SK-N-SH (cell line): Measurements from ENCODE around the gene BBIP1. TPM values are rescaled to one million over a fixed set of nuclear protein-coding genes. Genes with fewer than 3 reads are reported as not detected.

Source experiments
- CTCF ChIA-PET: fragments of 300-600, 350-600 bp; formaldehyde crosslinking; extraction: SDS; loops from one replicate; lab custom pipeline; 2021; lab: Yijun Ruan, JAX
- POLR2A ChIA-PET: fragments of 350-600 bp; sonication (Branson Sonifier 250); formaldehyde crosslinking; extraction: SDS; loops from one replicate; lab custom pipeline; 2020; ENCODE audit warnings: antibody characterized with exemption, inconsistent platforms; lab: Yijun Ruan, JAX
- DNase-seq: peaks from one replicate; pipeline ENCODE4 v3.0.0; 2012
- H2AFZ ChIP-seq: fragments of 200-600 bp; sonication (generic); 2 replicates; pipeline ENCODE4 v1.8.1; 2016; ENCODE audit warnings: antibody characterized with exemption, mild to moderate bottlenecking, low read depth
- H3F3A ChIP-seq: fragments of 200-600 bp; sonication (generic); replicated peaks from 2 replicates; pipeline ENCODE3; 2016; ENCODE audit warnings: antibody characterized with exemption, mild to moderate bottlenecking; ENCODE audit not compliant: insufficient read depth
- H3K27ac ChIP-seq, 2 experiments: fragments of 200-500 bp in 1 of 2; fragments of 200-600 bp in 1 of 2; sonication (Bioruptor generic) in 1 of 2; sonication (generic), shearing (Covaris generic) in 1 of 2; 2 replicates each; pipeline versions ENCODE4 v1.5.1 to v1.6.1; 2014 to 2016; ENCODE audit warnings: low read depth in 2 of 2, inconsistent platforms in 1 of 2, low read length in 1 of 2, mild to moderate bottlenecking in 1 of 2, mixed read lengths in 1 of 2
- H3K27me3 ChIP-seq: fragments of 200-600 bp; sonication (generic), shearing (Covaris generic); 2 replicates; pipeline ENCODE4 v1.6.1; 2016; ENCODE audit warnings: mixed run types; ENCODE audit not compliant: insufficient read depth
- H3K36me3 ChIP-seq, 2 experiments: fragments of 200-500 bp in 1 of 2; fragments of 200-600 bp in 1 of 2; sonication (Bioruptor generic) in 1 of 2; sonication (generic) in 1 of 2; replicated peaks in 1 of 2; 2 replicates each; pipeline versions ENCODE3 to v1.5.1; 2014 to 2016; ENCODE audit warnings: low read length in 1 of 2, mild to moderate bottlenecking in 1 of 2; ENCODE audit not compliant: insufficient read depth in 2 of 2, control insufficient read depth in 1 of 2
- H3K4me1 ChIP-seq, 2 experiments: fragments of 200-500 bp in 1 of 2; fragments of 200-600 bp in 1 of 2; sonication (Bioruptor generic) in 1 of 2; sonication (generic), shearing (Covaris generic) in 1 of 2; 2 replicates each; pipeline versions ENCODE4 v1.5.1 to v1.6.1; 2014 to 2016; ENCODE audit warnings: low read depth in 1 of 2, low read length in 1 of 2, mixed run types in 1 of 2; ENCODE audit not compliant: insufficient read depth in 2 of 2, control insufficient read depth in 1 of 2
- H3K4me2 ChIP-seq: fragments of 200-600 bp; sonication (generic), shearing (Covaris generic); 2 replicates; pipeline ENCODE4 v1.6.1; 2017; ENCODE audit warnings: mixed run types
- H3K4me3 ChIP-seq, 2 experiments: fragments of 200-500 bp in 1 of 2; fragments of 200-600 bp in 1 of 2; sonication (Bioruptor generic) in 1 of 2; sonication (generic), shearing (Covaris generic) in 1 of 2; 2 replicates each; pipeline versions ENCODE4 v1.5.1 to v1.8.1; 2014 to 2016; ENCODE audit warnings: low read depth in 2 of 2, inconsistent platforms in 1 of 2, low read length in 1 of 2, mild to moderate bottlenecking in 1 of 2, mixed read lengths in 1 of 2, moderate library complexity in 1 of 2
- H3K79me2 ChIP-seq: fragments of 200-600 bp; sonication (generic); 2 replicates; pipeline ENCODE4 v1.8.1; 2017; ENCODE audit warnings: mild to moderate bottlenecking; ENCODE audit not compliant: insufficient read depth
- H3K9ac ChIP-seq: fragments of 200-600 bp; sonication (generic); 2 replicates; pipeline ENCODE4 v1.6.1; 2017; ENCODE audit warnings: mixed run types
- H3K9me2 ChIP-seq: fragments of 200-600 bp; sonication (generic); 2 replicates; pipeline ENCODE4 v1.6.1; 2017; ENCODE audit warnings: mixed run types
- H3K9me3 ChIP-seq: fragments of 200-600 bp; sonication (generic); 2 replicates; pipeline ENCODE4 v1.6.1; 2017; ENCODE audit warnings: mixed run types, mild to moderate bottlenecking, moderate library complexity
- H4K20me1 ChIP-seq: fragments of 200-600 bp; sonication (generic); 2 replicates; pipeline ENCODE4 v1.6.1; 2017; ENCODE audit warnings: mild to moderate bottlenecking, mixed run types; ENCODE audit not compliant: insufficient read depth
- CTCF ChIP-seq: fragments of 200-600 bp; sonication (generic); IDR thresholded peaks from 2 replicates; pipeline ENCODE4 v1.6.1; 2017; ENCODE audit warnings: antibody characterized with exemption, mild to moderate bottlenecking, moderate library complexity
- EP300 ChIP-seq, 2 experiments: IDR thresholded peaks; 2 replicates each; pipeline versions ENCODE4 v1.4.0 to v1.6.1; 2012; ENCODE audit warnings: borderline replicate concordance in 1 of 2, low read depth in 1 of 2, low read length in 1 of 2
- EZH2phosphoT487 ChIP-seq: fragments of 200-600 bp; sonication (generic); IDR thresholded peaks from 2 replicates; pipeline ENCODE4 v1.6.1; 2017; ENCODE audit warnings: low read depth, mixed run types, mild to moderate bottlenecking, antibody characterized with exemption, moderate library complexity, borderline replicate concordance
- FOXM1 ChIP-seq: IDR thresholded peaks from 2 replicates; pipeline ENCODE4 v1.4.0; 2012; ENCODE audit warnings: low read depth, mild to moderate bottlenecking
- GATA2 ChIP-seq: sonication (generic); formaldehyde crosslinking; IDR thresholded peaks from 2 replicates; pipeline ENCODE4 v1.5.0; 2020; ENCODE audit warnings: mild to moderate bottlenecking, missing genetic modification reagents
- JUND ChIP-seq: IDR thresholded peaks from 2 replicates; pipeline ENCODE4 v1.4.0; 2012
- MEF2A ChIP-seq: IDR thresholded peaks from 2 replicates; pipeline ENCODE4 v1.4.0; 2012; ENCODE audit warnings: low read depth, borderline replicate concordance
- NFIC ChIP-seq: IDR thresholded peaks from 2 replicates; pipeline ENCODE4 v1.4.0; 2012; ENCODE audit warnings: borderline replicate concordance
- NRF1 ChIP-seq: IDR thresholded peaks from 2 replicates; pipeline ENCODE4 v1.6.1; 2012; ENCODE audit warnings: low read depth, mild to moderate bottlenecking, low read length
- RAD21 ChIP-seq: IDR thresholded peaks from 2 replicates; pipeline ENCODE4 v1.6.1; 2012; ENCODE audit warnings: mild to moderate bottlenecking, low read length
- RFX5 ChIP-seq: IDR thresholded peaks from 2 replicates; pipeline ENCODE4 v1.6.1; 2012; ENCODE audit warnings: mild to moderate bottlenecking, improper control_type of control experiment, low read length
- WGBS: methylation state at CpG from one replicate; pipeline ENCODE4 v1.1.6; 2017; ENCODE audit warnings: low lambda C conversion rate; 5-methylcytosine and 5-hydroxymethylcytosine counted together
- polyA plus RNA-seq, 3 experiments: library from polyadenylated mRNA; depleted of rRNA; stranded (reverse); fragments of >200 nt; gene quantifications; 2 replicates each; pipeline ENCODE4 v1.2.3, GENCODE V29; 2012
- TF ChIP-seq, protein P1 (sequence below): IDR thresholded peaks from 2 replicates; pipeline ENCODE4 v1.4.0; 2012; ENCODE audit warnings: low read depth
- TF ChIP-seq, protein P2 (sequence below): IDR thresholded peaks from 2 replicates; pipeline ENCODE4 v1.6.1; 2012; ENCODE audit warnings: mild to moderate bottlenecking, low read depth, low read length, moderate library complexity

Gene BBIP1
- polyA plus RNA-seq, 1 of the 3 experiments (the other 2 are of a cell fraction) = 16.2 TPM

GRCh38 chr10:110861476-110861875, 57.5 kb downstream of the BBIP1 start:
- Histone ChIP-seq H3K27me3 (no peaks in the 10 kb centered on the region), H3K4me2 (no peak overlapping the region), H3K4me3 (no peak overlapping the region), H2AFZ (no peak overlapping the region), H3K36me3 (no peaks in the 10 kb centered on the region), H3F3A (no peaks in the 10 kb centered on the region), H3K79me2 (no peaks in the 10 kb centered on the region), H3K9me3 (no peaks in the 10 kb centered on the region), H3K4me1 (peaks cover 0 to 44% of the 10 kb centered on the region in 2 experiments; a peak in 2 of 4 replicates), H4K20me1 (no peaks in the 10 kb centered on the region), H3K27ac (no peak overlapping the region; a peak in 1 of 4 replicates), H3K9ac (no peak overlapping the region), H3K9me2 (no peaks in the 10 kb centered on the region)
- no peak for TF ChIP-seq CTCF
- TF ChIP-seq JUND = no peak
- no peak for TF ChIP-seq RFX5
- 79% methylated on average over 2 of the region's 2 CpGs for WGBS
- no peak for DNase-seq
- ChIA-PET CTCF (interaction anchor here (0.7 kb wide), 1 partner anchor 32 kb away, joined by 3 read pairs; no protein-coding TSS in a partner anchor), POLR2A (interaction anchor here (3.1 kb wide), 1 partner anchor 10 kb away, joined by 12 read pairs; the partner anchor contains the start of gene PDCD4)

GRCh38 chr10:110860576-110861241, 58.3 kb downstream of the BBIP1 start:
- Histone ChIP-seq H3K9ac (no peak overlapping the region), H3K9me2 (no peaks in the 10 kb centered on the region), H3K4me3 (no peak overlapping the region), H3K79me2 (no peaks in the 10 kb centered on the region), H3K4me2 (no peak overlapping the region), H3K36me3 (no peaks in the 10 kb centered on the region), H3K4me1 (peaks cover 0 to 40% of the 10 kb centered on the region in 2 experiments; a peak in 2 of 4 replicates), H3K27me3 (no peaks in the 10 kb centered on the region), H3K9me3 (no peaks in the 10 kb centered on the region), H2AFZ (peak overlapping the region; percentile 15; the same call in 1 of the 2 replicates), H3F3A (no peaks in the 10 kb centered on the region), H4K20me1 (no peaks in the 10 kb centered on the region), H3K27ac (peak overlapping the region in 1 of 2 experiments; percentile 45; a peak in 1 of 4 replicates)
- POLR2A ChIA-PET = interaction anchor here (3.1 kb wide), 1 partner anchor 11 kb away, joined by 12 read pairs; the partner anchor contains the start of gene PDCD4
- 75% methylated on average over 3 of the region's 7 CpGs for WGBS
- CTCF ChIA-PET = interaction anchor here (0.7 to 1.5 kb wide), 2 partner anchors 32 to 33 kb away, joined by 3 to 4 read pairs; no protein-coding TSS in a partner anchor
- TF ChIP-seq, protein P1, sequence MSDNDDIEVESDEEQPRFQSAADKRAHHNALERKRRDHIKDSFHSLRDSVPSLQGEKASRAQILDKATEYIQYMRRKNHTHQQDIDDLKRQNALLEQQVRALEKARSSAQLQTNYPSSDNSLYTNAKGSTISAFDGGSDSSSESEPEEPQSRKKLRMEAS = no peak
- TF ChIP-seq EZH2phosphoT487 = no peak
- no peak for TF ChIP-seq RFX5
- TF ChIP-seq RAD21 = no peak
- TF ChIP-seq, protein P2, sequence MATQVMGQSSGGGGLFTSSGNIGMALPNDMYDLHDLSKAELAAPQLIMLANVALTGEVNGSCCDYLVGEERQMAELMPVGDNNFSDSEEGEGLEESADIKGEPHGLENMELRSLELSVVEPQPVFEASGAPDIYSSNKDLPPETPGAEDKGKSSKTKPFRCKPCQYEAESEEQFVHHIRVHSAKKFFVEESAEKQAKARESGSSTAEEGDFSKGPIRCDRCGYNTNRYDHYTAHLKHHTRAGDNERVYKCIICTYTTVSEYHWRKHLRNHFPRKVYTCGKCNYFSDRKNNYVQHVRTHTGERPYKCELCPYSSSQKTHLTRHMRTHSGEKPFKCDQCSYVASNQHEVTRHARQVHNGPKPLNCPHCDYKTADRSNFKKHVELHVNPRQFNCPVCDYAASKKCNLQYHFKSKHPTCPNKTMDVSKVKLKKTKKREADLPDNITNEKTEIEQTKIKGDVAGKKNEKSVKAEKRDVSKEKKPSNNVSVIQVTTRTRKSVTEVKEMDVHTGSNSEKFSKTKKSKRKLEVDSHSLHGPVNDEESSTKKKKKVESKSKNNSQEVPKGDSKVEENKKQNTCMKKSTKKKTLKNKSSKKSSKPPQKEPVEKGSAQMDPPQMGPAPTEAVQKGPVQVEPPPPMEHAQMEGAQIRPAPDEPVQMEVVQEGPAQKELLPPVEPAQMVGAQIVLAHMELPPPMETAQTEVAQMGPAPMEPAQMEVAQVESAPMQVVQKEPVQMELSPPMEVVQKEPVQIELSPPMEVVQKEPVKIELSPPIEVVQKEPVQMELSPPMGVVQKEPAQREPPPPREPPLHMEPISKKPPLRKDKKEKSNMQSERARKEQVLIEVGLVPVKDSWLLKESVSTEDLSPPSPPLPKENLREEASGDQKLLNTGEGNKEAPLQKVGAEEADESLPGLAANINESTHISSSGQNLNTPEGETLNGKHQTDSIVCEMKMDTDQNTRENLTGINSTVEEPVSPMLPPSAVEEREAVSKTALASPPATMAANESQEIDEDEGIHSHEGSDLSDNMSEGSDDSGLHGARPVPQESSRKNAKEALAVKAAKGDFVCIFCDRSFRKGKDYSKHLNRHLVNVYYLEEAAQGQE = no peak
- TF ChIP-seq FOXM1 = no peak
- no peak for TF ChIP-seq NRF1
- no peak for TF ChIP-seq GATA2
- TF ChIP-seq JUND = no peak
- TF ChIP-seq NFIC = no peak
- no peak for TF ChIP-seq MEF2A
- no peak for TF ChIP-seq EP300 (IDR thresholded peaks at IDR 0.05; ENCODE audit: borderline replicate concordance in 1 of 2, low read depth in 1 of 2, low read length in 1 of 2)
- no peak for DNase-seq
